ENCODE measurements around the gene CDKN2AIP. TPM values are rescaled to one million over a fixed set of nuclear protein-coding genes. Genes with fewer than 3 reads are reported as not detected.

Gene CDKN2AIP, protein sequence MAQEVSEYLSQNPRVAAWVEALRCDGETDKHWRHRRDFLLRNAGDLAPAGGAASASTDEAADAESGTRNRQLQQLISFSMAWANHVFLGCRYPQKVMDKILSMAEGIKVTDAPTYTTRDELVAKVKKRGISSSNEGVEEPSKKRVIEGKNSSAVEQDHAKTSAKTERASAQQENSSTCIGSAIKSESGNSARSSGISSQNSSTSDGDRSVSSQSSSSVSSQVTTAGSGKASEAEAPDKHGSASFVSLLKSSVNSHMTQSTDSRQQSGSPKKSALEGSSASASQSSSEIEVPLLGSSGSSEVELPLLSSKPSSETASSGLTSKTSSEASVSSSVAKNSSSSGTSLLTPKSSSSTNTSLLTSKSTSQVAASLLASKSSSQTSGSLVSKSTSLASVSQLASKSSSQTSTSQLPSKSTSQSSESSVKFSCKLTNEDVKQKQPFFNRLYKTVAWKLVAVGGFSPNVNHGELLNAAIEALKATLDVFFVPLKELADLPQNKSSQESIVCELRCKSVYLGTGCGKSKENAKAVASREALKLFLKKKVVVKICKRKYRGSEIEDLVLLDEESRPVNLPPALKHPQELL
- total RNA-seq: 10 to 100 TPM; 25.2 to 25.9 TPM

DNA sequence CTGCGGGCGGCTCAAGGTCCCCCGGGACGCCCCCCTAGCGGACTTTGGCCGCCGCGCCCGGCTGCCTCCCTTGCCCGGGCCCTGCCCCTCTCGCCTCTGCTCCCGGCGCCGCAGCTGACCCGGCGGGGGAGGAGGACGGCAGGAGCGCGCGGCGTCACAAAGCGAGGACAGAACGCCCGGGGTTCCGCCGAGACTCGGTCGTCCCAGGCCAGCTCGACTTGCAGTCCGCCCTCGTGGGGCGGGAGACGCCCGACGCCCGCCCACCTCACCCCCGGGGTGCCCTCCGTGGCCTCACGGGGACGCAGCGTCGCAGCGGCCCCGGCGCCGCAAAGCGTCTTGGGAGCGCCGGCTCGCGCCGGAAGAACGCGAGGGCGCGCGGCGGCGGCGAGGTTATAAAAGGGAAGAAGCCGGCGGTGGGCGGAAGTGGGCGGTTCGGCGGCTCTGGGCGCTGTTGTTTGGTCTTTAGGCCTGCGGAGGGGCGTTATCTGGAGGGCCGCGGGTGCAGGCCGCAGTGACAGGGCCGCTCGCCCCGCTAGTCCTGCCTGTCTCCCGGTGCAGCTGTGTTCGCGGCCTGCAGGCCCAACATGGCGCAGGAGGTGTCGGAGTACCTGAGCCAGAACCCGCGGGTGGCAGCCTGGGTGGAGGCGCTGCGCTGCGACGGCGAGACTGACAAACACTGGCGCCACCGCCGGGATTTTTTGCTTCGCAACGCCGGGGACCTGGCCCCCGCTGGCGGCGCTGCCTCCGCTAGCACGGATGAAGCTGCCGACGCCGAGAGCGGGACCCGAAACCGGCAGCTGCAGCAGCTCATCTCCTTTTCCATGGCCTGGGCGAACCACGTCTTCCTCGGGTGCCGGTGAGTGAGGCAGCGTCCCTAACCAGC lies at the start of gene CDKN2AIP:
Gene CDKN2AIP, plus strand, starts transcription at position 423 of the 883 bp plus-strand sequence. Its CDS starts 162 bp downstream, at position 585.
- CTCF ChIA-PET: interaction anchor here (1.6 to 1.7 kb wide), 2 partner anchors 37 to 61 kb away, joined by 4 to 8 read pairs; no protein-coding TSS in a partner anchor
- POLR2A ChIA-PET: interaction anchor here (0.7 to 1.5 kb wide), 7 partner anchors 10 to 1764 kb away, joined by 3 to 7 read pairs (median 4); partner anchors contain the start of genes ING2, RWDD4 and TRAPPC11

DNA sequence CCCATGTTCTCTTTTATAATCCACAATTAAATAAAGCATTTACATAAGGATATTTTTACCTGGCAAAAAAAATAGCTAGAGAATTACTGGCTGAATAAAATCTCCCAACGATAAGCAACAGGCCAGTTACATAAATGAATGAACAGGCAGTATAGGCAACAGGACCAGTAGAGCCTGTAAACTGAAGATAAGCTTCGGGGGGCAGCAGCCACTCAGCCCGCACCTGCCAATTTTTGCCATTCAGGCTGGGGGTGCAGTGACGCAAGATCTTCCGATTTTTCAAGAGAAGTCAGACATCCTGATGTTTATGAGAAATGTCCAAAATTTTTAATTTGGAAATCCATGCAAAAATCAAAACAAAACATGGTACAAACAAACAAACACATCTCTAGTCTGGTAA lies 49.0 kb upstream of the CDKN2AIP start:
- POLR2A ChIA-PET: no interaction called here
- CTCF ChIA-PET: no interaction called here

GRCh38 chr4:183396227-183396637 lies 48.2 kb upstream of the CDKN2AIP start:
- ChIA-PET POLR2A (no interaction called here), CTCF (no interaction called here)

DNA sequence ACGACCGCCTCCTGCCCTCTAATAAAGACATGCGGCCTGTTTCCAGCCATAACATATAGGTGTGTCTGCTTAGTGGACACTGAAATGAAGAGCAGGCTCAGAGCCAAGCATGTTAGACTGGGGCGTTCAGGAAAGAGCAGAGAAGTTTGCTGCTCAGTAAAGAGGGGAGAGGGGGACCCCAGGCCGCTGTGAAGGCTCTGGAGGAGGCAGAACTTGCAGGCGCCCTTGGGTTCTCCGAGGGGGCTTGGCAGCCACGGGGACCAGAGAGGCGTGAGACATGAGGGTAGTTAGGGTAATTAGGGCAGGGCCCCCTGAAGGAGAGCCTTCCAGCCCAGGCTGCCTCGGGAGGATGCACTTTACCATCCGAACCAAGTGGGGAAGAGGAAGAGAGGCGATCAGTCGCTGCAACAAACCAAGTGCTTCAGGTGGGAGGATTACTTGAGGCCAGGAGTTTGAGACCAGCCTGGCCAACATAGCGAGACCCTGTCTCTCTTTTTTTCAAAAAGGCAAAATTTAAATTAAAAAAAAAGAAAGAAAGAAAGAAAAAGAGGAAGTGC lies 46.6 kb upstream of the CDKN2AIP start:
- ChIA-PET CTCF (interaction anchor here (0.7 to 1.1 kb wide), 3 partner anchors 10 to 317 kb away, joined by 3 to 5 read pairs (median 3); no protein-coding TSS in a partner anchor), POLR2A (interaction anchor here (1.2 kb wide), 1 partner anchor 46 kb away, joined by 5 read pairs; the partner anchor contains the start of gene CDKN2AIP)

DNA sequence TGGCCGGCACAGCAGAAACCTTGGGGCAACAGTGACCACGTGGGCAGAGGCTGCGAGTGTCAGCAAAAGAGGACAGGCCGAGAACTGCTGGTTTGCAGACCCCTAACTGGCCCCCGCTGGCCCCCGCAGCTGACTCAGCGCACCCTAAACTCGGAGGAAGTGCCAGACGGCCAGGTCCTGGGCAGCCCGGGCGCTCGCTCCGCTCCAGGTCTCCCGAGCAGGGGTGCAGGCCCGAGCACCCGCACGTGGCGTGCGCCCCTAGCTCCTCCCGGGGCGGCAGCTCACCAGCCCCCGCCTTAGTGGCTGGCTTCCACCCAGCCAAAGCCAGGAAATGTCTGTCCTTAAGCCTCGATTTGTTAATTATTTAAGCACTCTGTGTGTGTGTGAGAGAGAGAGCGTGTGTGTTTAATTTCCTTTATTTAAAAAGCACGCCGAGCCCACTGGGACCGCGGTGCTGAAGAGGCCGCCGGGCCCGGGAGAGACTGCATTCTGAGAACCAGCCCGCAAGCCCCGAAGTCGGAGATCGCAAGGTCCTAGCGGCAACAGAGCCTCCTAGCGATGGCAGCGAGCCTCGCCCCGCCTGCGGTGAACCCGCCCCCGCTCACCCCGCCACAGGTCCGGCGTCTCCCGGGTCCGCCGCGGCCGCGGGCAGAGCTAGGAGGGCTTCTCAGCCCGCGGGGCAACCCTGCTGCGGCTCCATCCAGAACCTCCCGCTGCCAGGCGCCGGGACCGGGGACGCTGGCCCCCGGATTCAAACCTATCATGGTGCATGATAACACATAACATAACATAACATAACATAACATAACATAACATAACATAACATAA lies 45.9 kb upstream of the CDKN2AIP start:
- CTCF ChIA-PET: interaction anchor here (0.8 to 1.1 kb wide), 2 partner anchors 9 to 287 kb away, joined by 3 to 5 read pairs; no protein-coding TSS in a partner anchor
- POLR2A ChIA-PET: interaction anchor here (1.2 kb wide), 1 partner anchor 46 kb away, joined by 5 read pairs; the partner anchor contains the start of gene CDKN2AIP

GRCh38 chr4:183399126-183399522 lies 45.3 kb upstream of the CDKN2AIP start:
- POLR2A ChIA-PET: interaction anchor here (1.2 kb wide), 1 partner anchor 45 kb away, joined by 5 read pairs; the partner anchor contains the start of gene CDKN2AIP
- CTCF ChIA-PET: interaction anchor here (0.8 kb wide), 1 partner anchor 11 kb away, joined by 3 read pairs; no protein-coding TSS in a partner anchor

GRCh38 chr4:183399616-183400015 lies 44.8 kb upstream of the CDKN2AIP start:
- POLR2A ChIA-PET: no interaction called here
- CTCF ChIA-PET: interaction anchor here (0.8 kb wide), 1 partner anchor 11 kb away, joined by 3 read pairs; no protein-coding TSS in a partner anchor

DNA sequence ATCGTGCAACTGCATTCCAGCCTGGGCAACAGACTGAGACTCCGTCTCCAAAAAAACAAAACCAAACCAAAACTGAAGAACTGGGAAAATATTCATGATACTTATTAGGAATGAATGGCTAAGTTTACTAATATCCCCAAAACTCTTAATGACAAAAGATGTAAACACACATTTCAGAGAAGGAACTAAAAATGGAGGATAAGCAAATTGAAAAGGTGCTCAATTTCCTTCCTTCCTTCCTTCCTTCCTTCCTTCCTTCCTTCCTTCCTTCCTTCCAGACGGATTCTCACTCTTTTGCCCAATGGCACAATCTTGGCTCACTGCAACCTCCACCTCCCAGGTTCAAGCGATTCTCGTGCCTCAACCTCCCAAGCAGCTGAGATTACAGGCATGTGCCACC lies 44.4 kb upstream of the CDKN2AIP start:
- POLR2A ChIA-PET: no interaction called here
- CTCF ChIA-PET: interaction anchor here (0.8 kb wide), 1 partner anchor 10 kb away, joined by 3 read pairs; no protein-coding TSS in a partner anchor

DNA sequence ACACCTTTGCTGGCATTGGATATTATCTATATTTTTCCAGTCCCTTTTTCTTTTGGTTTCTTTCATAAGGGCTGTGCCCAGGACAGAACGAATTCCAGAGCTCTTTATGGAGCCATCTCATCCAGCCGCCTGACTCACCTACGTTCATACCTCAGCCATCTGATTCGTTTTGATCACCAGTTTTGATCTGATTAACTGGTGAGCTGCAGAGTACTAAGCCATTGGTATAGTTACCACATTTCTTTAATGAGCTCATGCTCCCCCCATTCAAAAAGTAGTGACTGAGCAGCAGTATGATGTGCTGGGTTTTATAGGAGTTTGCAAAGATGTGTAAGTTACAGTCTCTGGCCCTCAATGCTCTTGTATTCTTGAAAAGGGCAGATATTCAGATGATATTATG lies 43.0 kb upstream of the CDKN2AIP start:
- POLR2A ChIA-PET: no interaction called here
- CTCF ChIA-PET: no interaction called here

GRCh38 chr4:183402771-183403170 lies 41.7 kb upstream of the CDKN2AIP start:
- POLR2A ChIA-PET: interaction anchor here (0.7 kb wide), 1 partner anchor 879 kb away, joined by 4 read pairs; no protein-coding TSS in a partner anchor
- CTCF ChIA-PET: no interaction called here

GRCh38 chr4:183403486-183403885 lies 41.0 kb upstream of the CDKN2AIP start:
- POLR2A ChIA-PET: no interaction called here

GRCh38 chr4:183403961-183404360 lies 40.5 kb upstream of the CDKN2AIP start:
- ChIA-PET CTCF (no interaction called here), POLR2A (no interaction called here)

More at GRCh38 chr4:183403486-183403885, 41.0 kb upstream of the CDKN2AIP start:
- CTCF ChIA-PET: no interaction called here

DNA sequence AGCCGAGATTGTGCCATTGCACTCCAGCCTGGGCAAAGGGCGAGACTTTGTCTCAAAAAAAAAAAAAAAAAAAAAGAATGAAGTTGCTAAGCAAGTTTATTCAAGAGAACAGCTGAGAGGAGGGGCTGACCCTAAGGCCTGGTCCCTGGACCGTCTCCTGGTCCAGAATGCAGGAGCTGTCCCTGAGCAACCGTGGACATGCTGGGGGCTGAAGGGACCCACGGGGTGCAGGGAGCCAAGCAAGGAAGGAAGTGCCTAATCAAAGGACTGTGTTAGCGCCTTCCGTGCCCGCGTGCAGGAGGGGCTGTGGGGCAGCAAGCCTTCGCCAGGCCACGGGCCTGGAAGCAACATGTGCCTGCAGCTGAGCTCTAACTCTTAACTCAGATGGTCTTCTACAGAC lies 39.1 kb upstream of the CDKN2AIP start:
- CTCF ChIA-PET: interaction anchor here (0.7 kb wide), 1 partner anchor 965 kb away, joined by 5 read pairs; no protein-coding TSS in a partner anchor
- POLR2A ChIA-PET: no interaction called here

- ChIA-PET CTCF (interaction anchor here (1.0 to 1.3 kb wide), 5 partner anchors 9 to 67 kb away, joined by 3 to 8 read pairs (median 4); no protein-coding TSS in a partner anchor), POLR2A (interaction anchor here (1.3 kb wide), 1 partner anchor 97 kb away, joined by 4 read pairs; no protein-coding TSS in a partner anchor)
Observed at GRCh38 chr4:183407128-183407585, 37.3 kb upstream of the CDKN2AIP start.

- CTCF ChIA-PET: interaction anchor here (1.0 to 1.3 kb wide), 5 partner anchors 10 to 68 kb away, joined by 3 to 8 read pairs (median 4); no protein-coding TSS in a partner anchor
Observed at GRCh38 chr4:183407635-183408464, 36.6 kb upstream of the CDKN2AIP start.

DNA sequence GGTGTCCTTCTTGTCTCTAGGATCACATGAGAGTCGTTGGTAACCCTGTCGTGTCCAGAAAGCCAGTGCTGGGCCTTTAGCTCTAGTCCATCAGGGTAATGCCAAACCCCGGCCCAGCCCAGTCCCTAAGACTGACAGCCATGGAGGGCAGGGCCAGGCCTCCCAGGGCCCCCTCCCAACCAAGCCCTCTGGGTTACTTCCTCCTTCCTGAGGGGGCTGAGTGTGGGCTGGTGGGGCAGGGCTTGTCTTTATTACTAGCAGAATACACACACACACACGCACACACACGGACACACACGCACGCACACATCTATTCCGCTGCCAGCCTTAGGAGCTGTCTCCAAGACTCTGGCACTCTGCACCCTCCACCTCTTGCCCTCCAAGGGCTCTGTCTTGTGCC lies 35.6 kb upstream of the CDKN2AIP start:
- CTCF ChIA-PET: no interaction called here
- POLR2A ChIA-PET: no interaction called here

More at GRCh38 chr4:183407635-183408464, 36.6 kb upstream of the CDKN2AIP start:
- POLR2A ChIA-PET: interaction anchor here (0.7 to 1.3 kb wide), 2 partner anchors 96 to 327 kb away, joined by 4 to 6 read pairs; no protein-coding TSS in a partner anchor

DNA sequence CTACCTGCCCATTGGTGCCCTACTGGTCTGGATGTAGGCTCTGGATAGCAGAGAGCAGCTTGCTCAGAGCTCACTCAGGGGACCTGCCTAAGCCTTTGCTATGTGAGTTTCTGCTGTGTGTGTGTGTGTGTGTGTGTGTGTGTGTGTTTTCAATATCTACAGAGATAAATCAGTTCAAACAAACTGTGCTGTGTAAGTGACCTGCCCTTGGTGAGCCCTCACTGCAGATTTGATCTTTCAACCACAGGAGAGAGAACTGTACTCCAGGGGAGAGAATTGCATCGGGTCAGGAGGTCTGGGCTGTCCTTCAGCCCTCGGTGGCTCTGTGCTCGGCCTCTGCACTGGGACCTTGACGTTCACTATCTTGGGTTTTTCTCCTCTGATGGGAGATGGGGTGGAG lies 35.0 kb upstream of the CDKN2AIP start:
- CTCF ChIA-PET: no interaction called here
- POLR2A ChIA-PET: no interaction called here

All from activated CD8-positive, alpha-beta memory T cell treated with anti-CD3 and anti-CD28 coated beads for 36 hours (primary cell).